Measurements from ENCODE around the gene BMP7. TPM values are rescaled to one million over a fixed set of nuclear protein-coding genes. Genes with fewer than 3 reads are reported as not detected.

The BMP7 gene
- total RNA-seq, 4 donors from 2014 or later = under 0.01 to 13.3 (median 0.36) TPM

GRCh38 chr20:57313230-57313629 is 46.8 kb upstream of the BMP7 start:
- Histone ChIP-seq H3K27ac (no peak overlapping the region), H3K4me1 (no peaks in the 10 kb centered on the region), H3K36me3 (no peaks in the 10 kb centered on the region), H3K9me3 (no peaks in the 10 kb centered on the region), H3K27me3 (no peaks in the 10 kb centered on the region), H3K4me3 (no peak overlapping the region)
- intact Hi-C loops (cut with DNase I; ENCODE audit: low total_unique reads) = no loop called here
- TF ChIP-seq CTCF (IDR thresholded peaks at IDR 0.05) (no peak), POLR2A (IDR thresholded peaks at IDR 0.05) (no peak)
- DNase-seq = no peak

- no peak overlapping the region for H3K4me3 ChIP-seq
- TF ChIP-seq POLR2A (IDR thresholded peaks at IDR 0.05) (no peak), CTCF (IDR thresholded peaks at IDR 0.05) (no peak)
- no peaks in the 10 kb centered on the region for H3K9me3 ChIP-seq
- no peaks in the 10 kb centered on the region for H3K27me3 ChIP-seq
- H3K36me3 ChIP-seq = no peaks in the 10 kb centered on the region
- H3K4me1 ChIP-seq = no peaks in the 10 kb centered on the region
- no peak for DNase-seq
- no peak overlapping the region for H3K27ac ChIP-seq
- intact Hi-C loops (cut with DNase I; ENCODE audit: low total_unique reads) = no loop called here
These were observed 45.7 kb upstream of the BMP7 start for GRCh38 chr20:57312138-57312537.

DNA sequence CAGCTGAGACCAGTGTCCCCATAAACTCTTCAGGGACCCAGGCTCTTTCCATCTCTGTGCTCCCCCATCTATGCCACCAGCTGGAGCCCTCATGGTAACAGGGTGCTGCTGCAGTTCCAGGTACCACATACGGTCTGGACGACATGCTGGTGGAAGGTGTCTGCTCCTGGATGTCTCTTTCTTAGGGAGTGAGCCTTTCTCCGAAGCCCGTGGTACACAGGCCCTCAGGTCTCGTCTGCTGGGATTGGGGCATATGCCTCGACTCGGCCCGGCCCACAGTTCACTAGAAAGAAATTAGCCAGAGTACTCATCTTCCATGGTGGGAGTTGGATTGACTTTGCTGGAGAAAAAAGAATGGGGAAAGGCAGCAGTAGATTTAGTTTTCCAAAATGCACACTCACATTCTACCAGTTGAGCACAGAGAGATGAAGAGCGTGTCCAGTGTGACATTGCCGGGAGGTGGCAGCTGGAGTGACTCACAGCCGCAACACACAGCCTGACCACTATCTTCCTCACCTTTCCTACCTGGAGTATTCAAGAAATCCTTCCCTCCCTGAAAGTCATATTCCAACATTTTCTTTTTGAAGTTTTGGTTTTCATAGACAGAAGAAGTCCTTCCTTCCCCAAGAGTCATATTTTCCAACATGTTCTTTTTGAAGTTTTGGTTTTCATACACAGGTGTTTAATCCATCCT is 44.5 kb upstream of the BMP7 start:
- Histone ChIP-seq H3K27ac (no peak overlapping the region), H3K9me3 (no peaks in the 10 kb centered on the region), H3K36me3 (no peaks in the 10 kb centered on the region), H3K27me3 (no peaks in the 10 kb centered on the region), H3K4me1 (no peaks in the 10 kb centered on the region), H3K4me3 (no peak overlapping the region)
- no peak for TF ChIP-seq CTCF (IDR thresholded peaks at IDR 0.05)
- no peak for TF ChIP-seq POLR2A (IDR thresholded peaks at IDR 0.05)
- intact Hi-C loops (cut with DNase I; ENCODE audit: low total_unique reads) = no loop called here
- DNase-seq = no peak

- DNase-seq = no peak
- TF ChIP-seq POLR2A (IDR thresholded peaks at IDR 0.05) = no peak
- no peak for TF ChIP-seq CTCF (IDR thresholded peaks at IDR 0.05)
- Histone ChIP-seq H3K27ac (no peak overlapping the region), H3K4me3 (no peak overlapping the region), H3K36me3 (no peaks in the 10 kb centered on the region), H3K9me3 (no peaks in the 10 kb centered on the region), H3K27me3 (no peaks in the 10 kb centered on the region), H3K4me1 (no peaks in the 10 kb centered on the region)
- intact Hi-C loops (cut with DNase I; ENCODE audit: low total_unique reads) = no loop called here
These were observed 43.2 kb upstream of the BMP7 start for GRCh38 chr20:57309544-57310115.

DNA sequence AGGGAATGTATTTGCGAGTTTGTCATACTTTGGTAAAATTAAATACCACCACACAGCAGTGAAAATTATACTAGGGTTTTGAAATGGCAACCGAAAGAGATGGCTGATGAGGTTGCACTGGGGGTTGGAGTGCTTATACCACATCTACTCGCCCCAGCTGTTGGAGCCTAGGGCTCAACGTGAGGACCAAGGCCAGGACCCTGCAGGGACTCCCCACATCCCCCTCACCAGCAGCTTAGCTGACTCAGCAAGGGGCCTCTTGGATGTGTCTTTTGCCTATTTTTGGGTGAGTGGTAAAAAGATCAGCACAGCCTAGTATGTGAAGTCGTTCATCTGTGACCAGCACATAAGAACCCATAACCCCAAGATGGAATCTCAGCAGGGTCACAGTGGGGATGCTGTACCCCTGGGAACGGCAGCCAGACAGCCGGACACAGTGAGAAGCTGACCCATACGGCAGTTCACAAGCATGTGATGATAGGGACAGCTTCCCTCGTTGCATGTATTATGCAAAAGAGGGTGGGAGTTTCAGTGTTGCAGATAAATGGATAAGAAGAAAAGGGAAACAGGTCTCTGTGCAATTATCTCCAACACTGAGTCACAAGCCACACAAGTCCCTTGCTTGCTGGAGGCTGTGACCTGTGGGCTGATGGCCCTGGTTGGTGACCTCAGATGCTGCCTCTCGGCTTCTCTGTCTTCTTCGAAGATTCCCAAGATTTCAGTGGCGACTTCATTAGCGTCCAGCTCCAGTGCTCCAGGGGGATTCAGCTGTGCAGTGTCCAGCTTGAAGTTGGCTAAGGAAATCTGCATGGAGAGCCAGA is 42.2 kb upstream of the BMP7 start:
- intact Hi-C loops (cut with DNase I; ENCODE audit: low total_unique reads) = no loop called here
- Histone ChIP-seq H3K4me3 (no peak overlapping the region), H3K36me3 (no peaks in the 10 kb centered on the region), H3K9me3 (no peaks in the 10 kb centered on the region), H3K4me1 (no peaks in the 10 kb centered on the region), H3K27ac (no peak overlapping the region), H3K27me3 (no peaks in the 10 kb centered on the region)
- TF ChIP-seq POLR2A (IDR thresholded peaks at IDR 0.05) (no peak), CTCF (IDR thresholded peaks at IDR 0.05) (no peak)
- no peak for DNase-seq

Data from uterus (tissue), 4 donors.